ENCODE results near the gene GPC6. TPM values are rescaled to one million over a fixed set of nuclear protein-coding genes. Genes with fewer than 3 reads are reported as not detected.

The GPC6 gene
- total and polyA plus RNA-seq, 9 of the 15 experiments (the other 6 are each of a cell fraction or from before 2014, with no cell fraction given) = under 0.01 to 0.20 (median 0.01) TPM; not detected in 4

- 0% methylated on average over 5 of the region's 6 CpGs for WGBS (ENCODE audit: insufficient coverage, low coverage, missing lambda C conversion rate)
- H3K4me1 ChIP-seq (replicated peaks in 1 of 2; ENCODE audit: control insufficient read depth in 2 of 2, insufficient read depth in 2 of 2, low read length in 2 of 2) = no peaks in the 10 kb centered on the region
- no peaks in the 10 kb centered on the region for H3K9me3 ChIP-seq (replicated peaks; ENCODE audit: control insufficient read depth, insufficient read depth, low read depth, low read length)
- no TSS peak for BruUV-seq (replicated peaks)
- ChIA-PET POLR2A (no interaction called here), CTCF (ENCODE audit: low intra/inter-chr PET ratio) (no interaction called here)
- H3K36me3 ChIP-seq (ENCODE audit: control insufficient read depth, insufficient read depth, low read length) = no peaks in the 10 kb centered on the region
- no peak for DNase-seq (ENCODE audit: extremely low read depth in 1 of 4, low spot score in 3 of 4)
- no peak for FAIRE-seq
- H2AFZ ChIP-seq (ENCODE audit: low read depth, low read length) = no peak overlapping the region
- H3K9ac ChIP-seq (ENCODE audit: insufficient read depth in 1 of 2, low read depth in 2 of 2, low read length in 2 of 2) = no peak overlapping the region
- H3K27ac ChIP-seq (ENCODE audit: extremely low read depth, low read depth, low read length) = no peak overlapping the region
- no peak overlapping the region for H3K4me2 ChIP-seq (ENCODE audit: insufficient read depth, low read length)
- H3K9me1 ChIP-seq (ENCODE audit: control insufficient read depth, insufficient read depth, low read length) = no peaks in the 10 kb centered on the region
- in situ Hi-C loops (cut with MboI) = no loop called here
- no peak for ATAC-seq
- no peaks in the 10 kb centered on the region for H3K27me3 ChIP-seq (ENCODE audit: control insufficient read depth in 2 of 2, insufficient read depth in 2 of 2, low read length in 2 of 2)
- intact Hi-C loops (cut with micrococcal nuclease) = no loop called here
- H4K20me1 ChIP-seq (replicated peaks; ENCODE audit: control insufficient read depth, insufficient read depth, low read length) = no peaks in the 10 kb centered on the region
- H3K79me2 ChIP-seq (ENCODE audit: control insufficient read depth, insufficient read depth, low read length) = no peaks in the 10 kb centered on the region
- no peak overlapping the region for H3K4me3 ChIP-seq
- TF ChIP-seq, protein P1, sequence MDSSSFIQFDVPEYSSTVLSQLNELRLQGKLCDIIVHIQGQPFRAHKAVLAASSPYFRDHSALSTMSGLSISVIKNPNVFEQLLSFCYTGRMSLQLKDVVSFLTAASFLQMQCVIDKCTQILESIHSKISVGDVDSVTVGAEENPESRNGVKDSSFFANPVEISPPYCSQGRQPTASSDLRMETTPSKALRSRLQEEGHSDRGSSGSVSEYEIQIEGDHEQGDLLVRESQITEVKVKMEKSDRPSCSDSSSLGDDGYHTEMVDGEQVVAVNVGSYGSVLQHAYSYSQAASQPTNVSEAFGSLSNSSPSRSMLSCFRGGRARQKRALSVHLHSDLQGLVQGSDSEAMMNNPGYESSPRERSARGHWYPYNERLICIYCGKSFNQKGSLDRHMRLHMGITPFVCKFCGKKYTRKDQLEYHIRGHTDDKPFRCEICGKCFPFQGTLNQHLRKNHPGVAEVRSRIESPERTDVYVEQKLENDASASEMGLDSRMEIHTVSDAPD (CRISPR knock-in tag; IDR thresholded peaks at IDR 0.05) = no peak
- TF ChIP-seq MCM2 (IDR thresholded peaks at IDR 0.05; ENCODE audit: low read depth) = no peak
- TF ChIP-seq LCOR (CRISPR knock-in tag; IDR thresholded peaks at IDR 0.05) = no peak
- TF ChIP-seq HDAC2 (IDR thresholded peaks at IDR 0.05) = no peak
- no peak for TF ChIP-seq NR3C1 (CRISPR knock-in tag; IDR thresholded peaks at IDR 0.05)
- TF ChIP-seq MIER1 (IDR thresholded peaks at IDR 0.05; ENCODE audit: low read depth) = no peak
- no peak for TF ChIP-seq ESRRA (IDR thresholded peaks at IDR 0.05; ENCODE audit: borderline replicate concordance, low read depth)
- no peak for TF ChIP-seq EZH2 (IDR thresholded peaks at IDR 0.05; ENCODE audit: borderline replicate concordance, low read depth, low read length)
- no peak for TF ChIP-seq DDX20 (tag; IDR thresholded peaks at IDR 0.05; ENCODE audit: low read depth)
- TF ChIP-seq RHOXF2B (CRISPR knock-in tag; conservative IDR thresholded peaks at IDR 0.05) = no peak
- TF ChIP-seq RBBP5 (IDR thresholded peaks at IDR 0.05; ENCODE audit: borderline replicate concordance, insufficient read depth, low read length, poor library complexity, severe bottlenecking) = no peak
- TF ChIP-seq, protein P2, sequence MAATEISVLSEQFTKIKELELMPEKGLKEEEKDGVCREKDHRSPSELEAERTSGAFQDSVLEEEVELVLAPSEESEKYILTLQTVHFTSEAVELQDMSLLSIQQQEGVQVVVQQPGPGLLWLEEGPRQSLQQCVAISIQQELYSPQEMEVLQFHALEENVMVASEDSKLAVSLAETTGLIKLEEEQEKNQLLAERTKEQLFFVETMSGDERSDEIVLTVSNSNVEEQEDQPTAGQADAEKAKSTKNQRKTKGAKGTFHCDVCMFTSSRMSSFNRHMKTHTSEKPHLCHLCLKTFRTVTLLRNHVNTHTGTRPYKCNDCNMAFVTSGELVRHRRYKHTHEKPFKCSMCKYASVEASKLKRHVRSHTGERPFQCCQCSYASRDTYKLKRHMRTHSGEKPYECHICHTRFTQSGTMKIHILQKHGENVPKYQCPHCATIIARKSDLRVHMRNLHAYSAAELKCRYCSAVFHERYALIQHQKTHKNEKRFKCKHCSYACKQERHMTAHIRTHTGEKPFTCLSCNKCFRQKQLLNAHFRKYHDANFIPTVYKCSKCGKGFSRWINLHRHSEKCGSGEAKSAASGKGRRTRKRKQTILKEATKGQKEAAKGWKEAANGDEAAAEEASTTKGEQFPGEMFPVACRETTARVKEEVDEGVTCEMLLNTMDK (IDR thresholded peaks at IDR 0.05; ENCODE audit: borderline replicate concordance, insufficient read depth, low read depth, low read length, poor library complexity, severe bottlenecking) = no peak
- no peak for TF ChIP-seq TEAD1 (CRISPR knock-in tag; IDR thresholded peaks at IDR 0.05)
- TF ChIP-seq FOXA3 (CRISPR knock-in tag; conservative IDR thresholded peaks at IDR 0.05 in 1 of 2, IDR thresholded peaks at IDR 0.05 in 1 of 2) = no peak
Observed at GRCh38 chr13:94006296-94006695, 779.7 kb downstream of the GPC6 start.
